Breast epithelium (tissue), 4 donors: ENCODE measurements around the gene NCKIPSD. TPM values are rescaled to one million over a fixed set of nuclear protein-coding genes. Genes with fewer than 3 reads are reported as not detected.

Experiments
- DNase-seq, 2 donors: peaks; one replicate each; pipeline ENCODE4 v3.0.0-alpha.2; 2019; ENCODE audit warnings: low spot score in 2 of 2
- H3K27ac ChIP-seq, 2 donors: fragments of 200-600 bp; sonication (generic) in 1 of 2; one replicate each; pipeline ENCODE4 v1.5.1; 2016 to 2019; ENCODE audit warnings: mild to moderate bottlenecking in 1 of 2
- H3K27me3 ChIP-seq, 2 donors: fragments of 200-600 bp; sonication (generic) in 1 of 2; one replicate each; pipeline versions ENCODE4 v1.5.1 to v1.6.0; 2017 to 2019; ENCODE audit warnings: control low read depth in 1 of 2, mild to moderate bottlenecking in 1 of 2
- H3K36me3 ChIP-seq: fragments of 200-600 bp; one replicate; pipeline ENCODE4 v1.5.1; 2019
- H3K4me1 ChIP-seq, 2 donors: fragments of 200-600 bp; sonication (generic); one replicate each; pipeline ENCODE4 v1.5.1; 2016 to 2019; ENCODE audit warnings: control low read depth in 1 of 2
- H3K4me3 ChIP-seq, 3 donors: fragments of 200-600 bp; sonication (generic); 1 replicate in 2 of 3; 2 replicates in 1 of 3; pipeline ENCODE4 v1.5.1; 2016 to 2019; ENCODE audit warnings: mild to moderate bottlenecking in 3 of 3, moderate library complexity in 2 of 3
- H3K9me3 ChIP-seq, 2 donors: fragments of 200-600 bp; sonication (generic) in 1 of 2; one replicate each; pipeline ENCODE4 v1.5.1; 2016 to 2019; ENCODE audit warnings: control low read depth in 1 of 2
- POLR2A ChIP-seq: fragments of 450-650 bp; IDR thresholded peaks from one replicate; pipeline ENCODE4 v1.6.1; 2016; ENCODE audit warnings: antibody characterized with exemption, mild to moderate bottlenecking, moderate library complexity
- POLR2AphosphoS5 ChIP-seq, 3 donors: sonication (generic); formaldehyde crosslinking; IDR thresholded peaks; one replicate each; pipeline ENCODE4 v1.6.1; 2017; ENCODE audit warnings: antibody characterized with exemption in 3 of 3
- intact Hi-C: fragments of 100-400 bp; cut with DNase I; formaldehyde crosslinking; loops from one replicate; pipeline ENCODE4 v1.15.1; 2023; ENCODE audit warnings: low total_unique reads
- total RNA-seq, 3 donors: library from RNA; depleted of rRNA; stranded (reverse); fragments of >200 nt; gene quantifications; one replicate each; pipeline ENCODE4 v1.1.0, GENCODE V29; 2016
- TF ChIP-seq, protein P1 (sequence below), 3 donors: fragments of 450-650 bp; IDR thresholded peaks; one replicate each; pipeline ENCODE4 v1.5.1; 2016 to 2017; ENCODE audit warnings: antibody characterized with exemption in 3 of 3, mild to moderate bottlenecking in 3 of 3, moderate library complexity in 3 of 3

Gene NCKIPSD
- total RNA-seq, 3 donors from 2014 or later, result 31.8 to 40.3 (median 36.4) TPM

DNA sequence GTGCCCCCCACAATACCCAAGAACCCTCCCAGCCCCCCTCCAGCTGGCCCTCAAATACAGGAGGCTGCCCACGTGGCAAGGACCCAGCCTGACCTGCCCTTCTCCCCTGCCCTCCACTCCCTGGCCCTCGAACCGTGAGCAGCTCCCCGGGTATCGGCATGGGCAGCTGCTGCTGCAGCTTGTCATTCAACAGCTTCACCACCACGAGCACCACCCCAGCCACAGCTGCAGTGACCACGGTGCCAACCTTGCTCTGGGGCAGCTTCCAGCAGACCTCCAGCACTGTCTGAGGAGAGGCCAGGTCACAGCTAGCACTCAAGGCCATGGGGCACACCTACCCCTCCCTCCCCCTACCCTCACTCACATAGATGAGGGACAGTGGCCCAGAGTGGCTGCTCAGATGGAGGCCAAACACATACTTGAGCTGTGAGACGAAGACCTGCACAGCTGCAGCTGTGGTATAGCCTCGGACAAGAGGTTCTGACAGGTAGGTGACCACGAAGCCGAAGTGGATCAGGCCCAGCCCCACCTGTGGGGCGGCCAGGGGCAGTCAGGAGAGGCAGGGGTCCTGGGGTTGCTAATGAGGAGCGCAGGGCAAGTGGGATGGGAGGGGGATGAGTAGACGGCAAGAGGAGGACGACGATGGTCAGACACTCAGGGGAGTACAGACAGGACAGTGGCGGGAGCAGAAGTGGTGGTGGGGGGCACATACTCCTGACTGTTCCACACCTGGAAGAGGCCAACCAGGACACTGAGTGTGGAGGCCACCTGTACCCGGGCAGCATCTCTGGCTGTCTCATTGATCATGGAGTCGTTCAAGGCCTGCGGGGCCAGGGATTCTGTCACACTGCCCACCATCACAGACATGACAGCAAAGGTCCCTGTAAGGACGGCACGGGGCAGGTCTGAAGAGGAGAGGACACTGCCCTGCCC lies 53.9 kb downstream of the NCKIPSD start:
- DNase-seq, result no peak
- intact Hi-C loops, result no loop called here
- Histone ChIP-seq H3K27me3 (no peaks in the 10 kb centered on the region), H3K4me1 (peaks cover 0 to 4% of the 10 kb centered on the region in 2 donors), H3K4me3 (no peak overlapping the region), H3K9me3 (no peaks in the 10 kb centered on the region), H3K27ac (no peak overlapping the region), H3K36me3 (no peaks in the 10 kb centered on the region)
- TF ChIP-seq POLR2AphosphoS5 (IDR thresholded peaks at IDR 0.05), result no peak
- TF ChIP-seq POLR2A, result no peak
- TF ChIP-seq, protein P1, sequence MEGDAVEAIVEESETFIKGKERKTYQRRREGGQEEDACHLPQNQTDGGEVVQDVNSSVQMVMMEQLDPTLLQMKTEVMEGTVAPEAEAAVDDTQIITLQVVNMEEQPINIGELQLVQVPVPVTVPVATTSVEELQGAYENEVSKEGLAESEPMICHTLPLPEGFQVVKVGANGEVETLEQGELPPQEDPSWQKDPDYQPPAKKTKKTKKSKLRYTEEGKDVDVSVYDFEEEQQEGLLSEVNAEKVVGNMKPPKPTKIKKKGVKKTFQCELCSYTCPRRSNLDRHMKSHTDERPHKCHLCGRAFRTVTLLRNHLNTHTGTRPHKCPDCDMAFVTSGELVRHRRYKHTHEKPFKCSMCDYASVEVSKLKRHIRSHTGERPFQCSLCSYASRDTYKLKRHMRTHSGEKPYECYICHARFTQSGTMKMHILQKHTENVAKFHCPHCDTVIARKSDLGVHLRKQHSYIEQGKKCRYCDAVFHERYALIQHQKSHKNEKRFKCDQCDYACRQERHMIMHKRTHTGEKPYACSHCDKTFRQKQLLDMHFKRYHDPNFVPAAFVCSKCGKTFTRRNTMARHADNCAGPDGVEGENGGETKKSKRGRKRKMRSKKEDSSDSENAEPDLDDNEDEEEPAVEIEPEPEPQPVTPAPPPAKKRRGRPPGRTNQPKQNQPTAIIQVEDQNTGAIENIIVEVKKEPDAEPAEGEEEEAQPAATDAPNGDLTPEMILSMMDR (IDR thresholded peaks at IDR 0.05), result no peak

DNA sequence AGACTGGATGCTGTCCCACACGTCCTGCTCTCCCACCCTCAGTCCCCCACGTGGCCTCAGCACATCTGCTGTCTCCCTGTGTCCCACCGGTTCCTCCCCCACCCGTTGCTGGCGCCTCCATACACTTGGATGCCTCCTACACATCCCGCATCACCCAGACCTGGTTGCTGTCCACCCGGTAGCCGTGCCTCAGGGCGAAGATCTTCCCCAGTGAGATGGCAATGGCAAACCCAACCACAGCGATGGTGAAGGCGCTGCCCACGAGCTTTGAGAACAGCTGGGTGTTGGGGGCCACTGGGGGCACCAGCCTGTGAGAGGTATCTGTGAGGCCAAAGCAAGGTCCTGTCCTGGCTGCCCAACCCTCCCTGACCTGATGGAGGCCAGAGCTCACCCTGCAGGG lies 54.9 kb downstream of the NCKIPSD start:
- no peaks in the 10 kb centered on the region for H3K9me3 ChIP-seq
- no peaks in the 10 kb centered on the region for H3K36me3 ChIP-seq
- intact Hi-C loops, result no loop called here
- no peaks in the 10 kb centered on the region for H3K4me1 ChIP-seq
- no peak for DNase-seq
- H3K4me3 ChIP-seq, result no peak overlapping the region
- no peaks in the 10 kb centered on the region for H3K27me3 ChIP-seq
- TF ChIP-seq POLR2A, result no peak
- TF ChIP-seq, protein P1 (IDR thresholded peaks at IDR 0.05), result no peak
- no peak for TF ChIP-seq POLR2AphosphoS5 (IDR thresholded peaks at IDR 0.05)
- no peak overlapping the region for H3K27ac ChIP-seq

DNA sequence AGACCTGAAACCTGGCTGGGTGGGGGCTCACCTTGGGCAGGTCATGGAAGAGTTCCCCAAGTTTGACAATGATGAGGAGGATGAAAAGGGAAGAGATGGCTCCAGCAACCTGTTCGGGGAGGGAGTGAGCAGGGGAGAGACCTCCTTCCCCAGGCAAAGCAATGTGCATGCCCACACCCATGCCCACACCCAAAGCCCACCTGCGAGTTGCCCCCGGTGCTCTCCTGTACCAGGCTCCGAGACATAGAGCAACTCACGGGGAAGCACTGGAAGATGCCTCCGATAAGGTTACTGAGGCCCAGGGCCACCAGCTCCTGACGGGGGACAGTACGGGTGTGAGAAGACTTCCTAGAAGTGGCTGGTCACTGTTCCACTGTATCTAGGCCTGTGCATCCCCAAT lies 55.3 kb downstream of the NCKIPSD start:
- Histone ChIP-seq H3K4me1 (no peaks in the 10 kb centered on the region), H3K9me3 (no peaks in the 10 kb centered on the region), H3K36me3 (no peaks in the 10 kb centered on the region), H3K4me3 (no peak overlapping the region), H3K27me3 (no peaks in the 10 kb centered on the region), H3K27ac (no peak overlapping the region)
- no peak for DNase-seq
- no peak for TF ChIP-seq POLR2AphosphoS5 (IDR thresholded peaks at IDR 0.05)
- TF ChIP-seq, protein P1 (IDR thresholded peaks at IDR 0.05), result no peak
- no peak for TF ChIP-seq POLR2A
- intact Hi-C loops, result no loop called here

DNA sequence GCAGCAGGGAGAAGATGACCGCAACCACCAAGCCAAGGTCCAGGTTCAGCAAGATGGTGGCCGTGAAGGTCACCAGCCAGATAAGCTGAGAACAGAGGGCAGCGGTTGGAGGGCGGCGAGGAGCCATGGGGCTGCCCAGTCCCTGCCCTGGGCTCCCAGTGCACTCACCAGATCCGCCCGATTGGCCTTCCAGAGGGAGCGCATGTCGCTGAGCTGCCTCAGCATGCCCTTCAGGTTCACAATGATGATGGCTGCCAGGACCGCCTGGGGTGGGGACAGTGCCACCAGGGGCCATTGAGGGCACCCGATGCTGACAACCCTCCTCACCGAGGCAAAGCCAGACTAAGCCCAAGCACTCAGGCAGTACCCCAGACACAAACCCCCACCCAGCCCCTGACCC lies 55.8 kb downstream of the NCKIPSD start:
- no peaks in the 10 kb centered on the region for H3K36me3 ChIP-seq
- H3K4me3 ChIP-seq, result no peak overlapping the region
- no peak overlapping the region for H3K27ac ChIP-seq
- TF ChIP-seq POLR2AphosphoS5 (IDR thresholded peaks at IDR 0.05), result no peak
- no peak for TF ChIP-seq POLR2A
- TF ChIP-seq, protein P1 (IDR thresholded peaks at IDR 0.05), result no peak
- no peaks in the 10 kb centered on the region for H3K27me3 ChIP-seq
- no peak for DNase-seq
- intact Hi-C loops, result no loop called here
- H3K4me1 ChIP-seq, result no peaks in the 10 kb centered on the region
- H3K9me3 ChIP-seq, result no peaks in the 10 kb centered on the region

DNA sequence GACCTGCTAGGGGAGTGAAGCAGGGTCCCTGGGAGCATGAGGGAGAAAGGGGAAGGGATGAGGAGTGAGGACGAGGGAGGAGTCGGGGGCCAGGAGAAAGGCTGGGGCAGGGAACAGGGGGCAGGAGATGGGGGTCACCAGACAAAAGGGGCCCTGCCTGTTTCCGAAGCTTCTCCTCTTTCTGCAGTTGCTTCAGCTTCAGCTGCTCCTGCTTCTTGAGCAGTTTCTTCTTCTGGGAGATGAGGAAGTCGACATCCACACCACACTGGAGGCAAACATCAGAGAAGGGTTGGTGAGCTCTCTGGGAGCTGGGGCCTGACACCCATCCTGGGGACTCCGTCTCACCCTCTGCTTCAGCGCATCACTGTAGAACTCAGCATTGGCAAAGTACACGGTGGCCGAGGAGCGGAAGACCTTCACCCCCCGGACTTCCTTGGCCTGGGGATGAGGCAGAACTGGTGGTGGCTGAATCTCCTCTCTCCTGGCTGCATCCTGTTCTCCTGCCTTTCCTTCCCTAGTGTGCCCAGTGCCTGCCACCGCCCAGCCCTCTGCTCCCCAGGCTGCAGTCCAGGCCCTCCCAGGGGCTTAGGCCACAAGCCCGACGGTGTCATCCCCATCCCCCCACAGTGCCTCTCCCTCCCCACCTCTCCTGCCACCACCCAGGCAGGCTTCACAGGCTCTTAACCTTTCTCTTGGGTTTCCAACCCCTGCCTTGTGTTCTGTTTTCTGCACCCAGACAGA lies 57.3 kb downstream of the NCKIPSD start:
- Histone ChIP-seq H3K4me3 (no peak overlapping the region), H3K9me3 (no peaks in the 10 kb centered on the region), H3K27ac (no peak overlapping the region), H3K36me3 (no peaks in the 10 kb centered on the region), H3K4me1 (no peaks in the 10 kb centered on the region), H3K27me3 (no peaks in the 10 kb centered on the region)
- intact Hi-C loops, result no loop called here
- DNase-seq, result no peak
- no peak for TF ChIP-seq POLR2A
- TF ChIP-seq, protein P1 (IDR thresholded peaks at IDR 0.05), result no peak
- no peak for TF ChIP-seq POLR2AphosphoS5 (IDR thresholded peaks at IDR 0.05)
